Measurements from ENCODE around the gene CKM.

CKM gene

DNA sequence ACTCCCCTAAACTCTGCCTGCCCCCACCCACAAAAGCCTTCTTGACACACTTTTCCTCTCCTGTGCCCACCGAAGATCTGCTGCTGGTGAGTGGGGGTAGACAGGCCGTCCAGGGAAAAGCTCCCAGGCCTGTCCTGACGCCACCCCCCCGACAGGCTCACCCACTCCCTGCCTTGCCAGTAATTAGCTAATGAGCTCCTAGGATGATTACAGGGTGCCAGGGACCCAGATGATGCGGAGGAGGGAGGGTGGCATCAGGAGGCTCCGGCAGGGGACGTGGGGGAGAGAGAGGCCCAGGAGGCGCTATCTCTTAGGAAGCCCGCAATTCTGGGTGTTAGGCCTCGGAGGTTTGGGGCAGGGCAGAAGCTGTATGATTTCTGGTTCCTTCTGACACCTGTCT lies 44.6 kb downstream of the CKM start:
- TF ChIP-seq, protein P1, sequence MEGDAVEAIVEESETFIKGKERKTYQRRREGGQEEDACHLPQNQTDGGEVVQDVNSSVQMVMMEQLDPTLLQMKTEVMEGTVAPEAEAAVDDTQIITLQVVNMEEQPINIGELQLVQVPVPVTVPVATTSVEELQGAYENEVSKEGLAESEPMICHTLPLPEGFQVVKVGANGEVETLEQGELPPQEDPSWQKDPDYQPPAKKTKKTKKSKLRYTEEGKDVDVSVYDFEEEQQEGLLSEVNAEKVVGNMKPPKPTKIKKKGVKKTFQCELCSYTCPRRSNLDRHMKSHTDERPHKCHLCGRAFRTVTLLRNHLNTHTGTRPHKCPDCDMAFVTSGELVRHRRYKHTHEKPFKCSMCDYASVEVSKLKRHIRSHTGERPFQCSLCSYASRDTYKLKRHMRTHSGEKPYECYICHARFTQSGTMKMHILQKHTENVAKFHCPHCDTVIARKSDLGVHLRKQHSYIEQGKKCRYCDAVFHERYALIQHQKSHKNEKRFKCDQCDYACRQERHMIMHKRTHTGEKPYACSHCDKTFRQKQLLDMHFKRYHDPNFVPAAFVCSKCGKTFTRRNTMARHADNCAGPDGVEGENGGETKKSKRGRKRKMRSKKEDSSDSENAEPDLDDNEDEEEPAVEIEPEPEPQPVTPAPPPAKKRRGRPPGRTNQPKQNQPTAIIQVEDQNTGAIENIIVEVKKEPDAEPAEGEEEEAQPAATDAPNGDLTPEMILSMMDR (IDR thresholded peaks at IDR 0.05; ENCODE audit: insufficient read depth, low read length): no peak
- no peak for TF ChIP-seq GABPA (IDR thresholded peaks at IDR 0.05; ENCODE audit: low read depth)
- TF ChIP-seq, protein P2, sequence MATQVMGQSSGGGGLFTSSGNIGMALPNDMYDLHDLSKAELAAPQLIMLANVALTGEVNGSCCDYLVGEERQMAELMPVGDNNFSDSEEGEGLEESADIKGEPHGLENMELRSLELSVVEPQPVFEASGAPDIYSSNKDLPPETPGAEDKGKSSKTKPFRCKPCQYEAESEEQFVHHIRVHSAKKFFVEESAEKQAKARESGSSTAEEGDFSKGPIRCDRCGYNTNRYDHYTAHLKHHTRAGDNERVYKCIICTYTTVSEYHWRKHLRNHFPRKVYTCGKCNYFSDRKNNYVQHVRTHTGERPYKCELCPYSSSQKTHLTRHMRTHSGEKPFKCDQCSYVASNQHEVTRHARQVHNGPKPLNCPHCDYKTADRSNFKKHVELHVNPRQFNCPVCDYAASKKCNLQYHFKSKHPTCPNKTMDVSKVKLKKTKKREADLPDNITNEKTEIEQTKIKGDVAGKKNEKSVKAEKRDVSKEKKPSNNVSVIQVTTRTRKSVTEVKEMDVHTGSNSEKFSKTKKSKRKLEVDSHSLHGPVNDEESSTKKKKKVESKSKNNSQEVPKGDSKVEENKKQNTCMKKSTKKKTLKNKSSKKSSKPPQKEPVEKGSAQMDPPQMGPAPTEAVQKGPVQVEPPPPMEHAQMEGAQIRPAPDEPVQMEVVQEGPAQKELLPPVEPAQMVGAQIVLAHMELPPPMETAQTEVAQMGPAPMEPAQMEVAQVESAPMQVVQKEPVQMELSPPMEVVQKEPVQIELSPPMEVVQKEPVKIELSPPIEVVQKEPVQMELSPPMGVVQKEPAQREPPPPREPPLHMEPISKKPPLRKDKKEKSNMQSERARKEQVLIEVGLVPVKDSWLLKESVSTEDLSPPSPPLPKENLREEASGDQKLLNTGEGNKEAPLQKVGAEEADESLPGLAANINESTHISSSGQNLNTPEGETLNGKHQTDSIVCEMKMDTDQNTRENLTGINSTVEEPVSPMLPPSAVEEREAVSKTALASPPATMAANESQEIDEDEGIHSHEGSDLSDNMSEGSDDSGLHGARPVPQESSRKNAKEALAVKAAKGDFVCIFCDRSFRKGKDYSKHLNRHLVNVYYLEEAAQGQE (IDR thresholded peaks at IDR 0.05; ENCODE audit: insufficient replicate concordance, low read depth): no peak
- no peak for TF ChIP-seq POLR2AphosphoS5 (IDR thresholded peaks at IDR 0.05; ENCODE audit: low read depth)
- TF ChIP-seq SPI1 (IDR thresholded peaks at IDR 0.05; ENCODE audit: borderline replicate concordance, low read depth): no peak
- no peaks in the 10 kb centered on the region for H3K27me3 ChIP-seq (ENCODE audit: insufficient read depth, poor library complexity, severe bottlenecking)
- no peak for DNase-seq (ENCODE audit: low read depth in 1 of 2, low spot score in 1 of 2)
- no peak overlapping the region for H3K4me3 ChIP-seq (replicated peaks; ENCODE audit: insufficient read depth, low read length)
- no peak overlapping the region for H3K27ac ChIP-seq (replicated peaks)

DNA sequence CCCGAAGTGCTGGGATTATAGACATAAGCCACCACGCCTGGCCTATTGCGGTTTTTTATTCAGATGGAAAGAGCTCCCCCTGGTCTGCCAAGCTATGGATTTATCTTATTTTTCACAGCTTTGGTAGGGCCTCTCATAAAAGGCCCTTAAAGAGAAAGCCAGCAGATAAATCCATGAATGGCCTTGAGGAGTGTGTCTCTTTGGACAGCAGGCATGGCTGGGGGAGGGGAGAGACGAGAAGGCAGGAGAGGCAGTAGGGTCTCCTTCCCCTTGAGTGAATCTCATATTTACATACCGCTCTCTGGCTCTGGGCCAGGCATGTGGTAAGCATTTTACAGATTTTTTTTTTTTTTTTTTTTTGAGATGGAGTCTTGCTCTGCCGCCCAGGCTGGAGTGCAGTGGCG lies 46.4 kb downstream of the CKM start:
- Histone ChIP-seq H3K27me3 (ENCODE audit: insufficient read depth, poor library complexity, severe bottlenecking) (no peaks in the 10 kb centered on the region), H3K27ac (replicated peaks) (no peak overlapping the region), H3K4me3 (replicated peaks; ENCODE audit: insufficient read depth, low read length) (no peak overlapping the region)
- DNase-seq (ENCODE audit: low read depth in 1 of 2, low spot score in 1 of 2): no peak
- TF ChIP-seq, protein P2 (IDR thresholded peaks at IDR 0.05; ENCODE audit: insufficient replicate concordance, low read depth): no peak
- TF ChIP-seq GABPA (IDR thresholded peaks at IDR 0.05; ENCODE audit: low read depth) (no peak), SPI1 (IDR thresholded peaks at IDR 0.05; ENCODE audit: borderline replicate concordance, low read depth) (no peak), POLR2AphosphoS5 (IDR thresholded peaks at IDR 0.05; ENCODE audit: low read depth) (no peak)
- TF ChIP-seq, protein P1 (IDR thresholded peaks at IDR 0.05; ENCODE audit: insufficient read depth, low read length): no peak

DNA sequence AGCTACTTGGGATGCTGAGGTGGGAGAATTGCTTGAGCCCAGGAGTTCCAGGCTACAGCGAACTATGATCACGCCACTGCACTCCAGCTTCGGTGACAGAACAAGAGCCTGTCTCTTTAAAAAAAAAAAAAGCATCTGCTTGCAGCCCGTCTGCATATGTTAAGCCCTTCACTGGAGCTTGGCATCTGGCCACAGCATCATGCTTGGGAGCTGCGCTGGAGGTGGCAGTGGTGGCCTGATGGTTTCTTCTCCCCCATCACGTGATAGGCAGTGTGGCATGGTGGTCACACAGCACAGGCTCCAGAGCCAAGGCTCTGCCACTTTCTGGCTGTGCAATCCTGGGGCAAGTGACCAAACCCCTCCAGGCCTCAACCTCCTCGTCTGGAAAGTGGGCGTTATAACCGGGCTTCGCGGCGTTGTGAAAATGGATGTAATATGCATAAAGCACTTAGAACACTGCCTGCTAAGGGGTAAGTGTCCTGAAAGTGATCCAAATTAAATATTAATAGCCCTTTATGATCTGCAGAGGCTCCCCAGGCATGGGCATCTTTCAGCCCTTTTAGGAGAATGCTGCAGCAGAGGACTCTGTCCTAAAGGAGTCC lies 47.2 kb downstream of the CKM start:
- TF ChIP-seq POLR2AphosphoS5 (IDR thresholded peaks at IDR 0.05; ENCODE audit: low read depth) (no peak), GABPA (IDR thresholded peaks at IDR 0.05; ENCODE audit: low read depth) (no peak), SPI1 (IDR thresholded peaks at IDR 0.05; ENCODE audit: borderline replicate concordance, low read depth) (no peak)
- TF ChIP-seq, protein P2 (IDR thresholded peaks at IDR 0.05; ENCODE audit: insufficient replicate concordance, low read depth): no peak
- H3K4me3 ChIP-seq (replicated peaks; ENCODE audit: insufficient read depth, low read length): no peak overlapping the region
- H3K27ac ChIP-seq (replicated peaks): no peak overlapping the region
- DNase-seq (ENCODE audit: low read depth in 1 of 2, low spot score in 1 of 2): no peak
- no peaks in the 10 kb centered on the region for H3K27me3 ChIP-seq (ENCODE audit: insufficient read depth, poor library complexity, severe bottlenecking)
